Endothelial cell (in vitro differentiated cells): ENCODE results near the gene SERPINF2. TPM values are rescaled to one million over a fixed set of nuclear protein-coding genes. Genes with fewer than 3 reads are reported as not detected.

Experiments
- DNase-seq: peaks from one replicate; pipeline ENCODE4 v3.0.0; 2021; ENCODE audit warnings: low spot score
- H3K27ac Mint-ChIP-seq: one replicate; pipeline ENCODE4 v1.8.0; 2021; ENCODE audit warnings: mixed read lengths, inconsistent platforms; ENCODE audit not compliant: unreplicated experiment
- H3K27me3 Mint-ChIP-seq: one replicate; pipeline ENCODE4 v1.8.0; 2021; ENCODE audit warnings: mild to moderate bottlenecking, moderate library complexity, mixed read lengths, inconsistent platforms; ENCODE audit not compliant: unreplicated experiment
- H3K36me3 Mint-ChIP-seq: one replicate; pipeline ENCODE4 v1.8.0; 2021; ENCODE audit warnings: mild to moderate bottlenecking, low read depth, mixed read lengths, inconsistent platforms; ENCODE audit not compliant: unreplicated experiment
- H3K4me1 Mint-ChIP-seq: one replicate; pipeline ENCODE4 v1.8.0; 2021; ENCODE audit warnings: mild to moderate bottlenecking, mixed read lengths, inconsistent platforms; ENCODE audit not compliant: unreplicated experiment
- H3K4me3 Mint-ChIP-seq: one replicate; pipeline ENCODE4 v1.8.0; 2021; ENCODE audit warnings: mild to moderate bottlenecking, mixed read lengths, inconsistent platforms; ENCODE audit not compliant: unreplicated experiment
- H3K9me3 Mint-ChIP-seq: one replicate; pipeline ENCODE4 v1.8.0; 2021; ENCODE audit warnings: mixed read lengths, inconsistent platforms; ENCODE audit not compliant: unreplicated experiment
- total RNA-seq: library from RNA; stranded (reverse); fragmentation: NEBNext Ultra II Directional; extraction: Animal tissue kit (Norgen Biotek cat#: 25700); gene quantifications from one replicate; pipeline ENCODE4 v1.2.1, GENCODE V29; 2021; ENCODE audit not compliant: unreplicated experiment
- TF ChIP-seq, protein P1 (sequence below): fragments of 200-600 bp; sonication (generic); IDR thresholded peaks from one replicate; pipeline ENCODE4 v1.5.0; 2021; ENCODE audit warnings: antibody characterized with exemption; ENCODE audit not compliant: unreplicated experiment

Gene SERPINF2
- total RNA-seq, 1 donor from 2014 or later, result 0.56 TPM

DNA sequence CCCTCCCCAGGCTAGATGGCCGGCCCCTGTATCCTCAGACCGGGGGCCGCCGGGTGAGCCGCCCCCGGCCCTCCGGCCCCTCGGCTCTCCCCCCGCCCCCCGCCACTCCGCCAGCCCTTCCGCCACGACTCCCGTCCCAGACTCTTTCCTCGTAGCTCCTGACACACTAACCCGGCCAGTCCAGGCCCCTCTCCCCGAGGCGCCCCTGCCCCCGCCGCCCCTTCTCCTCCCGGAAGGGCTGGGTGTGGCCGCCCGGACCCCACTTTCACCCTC, 26.9 kb upstream of the SERPINF2 start:
- Mint-ChIP-seq H3K27me3 (peaks cover 16% of the 10 kb centered on the region), H3K4me1 (peaks cover 25% of the 10 kb centered on the region), H3K36me3 (peaks cover 17% of the 10 kb centered on the region), H3K9me3 (no peaks in the 10 kb centered on the region), H3K4me3 (peak overlapping the region; percentile 93), H3K27ac (no peak overlapping the region)
- TF ChIP-seq, protein P1, sequence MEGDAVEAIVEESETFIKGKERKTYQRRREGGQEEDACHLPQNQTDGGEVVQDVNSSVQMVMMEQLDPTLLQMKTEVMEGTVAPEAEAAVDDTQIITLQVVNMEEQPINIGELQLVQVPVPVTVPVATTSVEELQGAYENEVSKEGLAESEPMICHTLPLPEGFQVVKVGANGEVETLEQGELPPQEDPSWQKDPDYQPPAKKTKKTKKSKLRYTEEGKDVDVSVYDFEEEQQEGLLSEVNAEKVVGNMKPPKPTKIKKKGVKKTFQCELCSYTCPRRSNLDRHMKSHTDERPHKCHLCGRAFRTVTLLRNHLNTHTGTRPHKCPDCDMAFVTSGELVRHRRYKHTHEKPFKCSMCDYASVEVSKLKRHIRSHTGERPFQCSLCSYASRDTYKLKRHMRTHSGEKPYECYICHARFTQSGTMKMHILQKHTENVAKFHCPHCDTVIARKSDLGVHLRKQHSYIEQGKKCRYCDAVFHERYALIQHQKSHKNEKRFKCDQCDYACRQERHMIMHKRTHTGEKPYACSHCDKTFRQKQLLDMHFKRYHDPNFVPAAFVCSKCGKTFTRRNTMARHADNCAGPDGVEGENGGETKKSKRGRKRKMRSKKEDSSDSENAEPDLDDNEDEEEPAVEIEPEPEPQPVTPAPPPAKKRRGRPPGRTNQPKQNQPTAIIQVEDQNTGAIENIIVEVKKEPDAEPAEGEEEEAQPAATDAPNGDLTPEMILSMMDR, result no peak
- no peak for DNase-seq

DNA sequence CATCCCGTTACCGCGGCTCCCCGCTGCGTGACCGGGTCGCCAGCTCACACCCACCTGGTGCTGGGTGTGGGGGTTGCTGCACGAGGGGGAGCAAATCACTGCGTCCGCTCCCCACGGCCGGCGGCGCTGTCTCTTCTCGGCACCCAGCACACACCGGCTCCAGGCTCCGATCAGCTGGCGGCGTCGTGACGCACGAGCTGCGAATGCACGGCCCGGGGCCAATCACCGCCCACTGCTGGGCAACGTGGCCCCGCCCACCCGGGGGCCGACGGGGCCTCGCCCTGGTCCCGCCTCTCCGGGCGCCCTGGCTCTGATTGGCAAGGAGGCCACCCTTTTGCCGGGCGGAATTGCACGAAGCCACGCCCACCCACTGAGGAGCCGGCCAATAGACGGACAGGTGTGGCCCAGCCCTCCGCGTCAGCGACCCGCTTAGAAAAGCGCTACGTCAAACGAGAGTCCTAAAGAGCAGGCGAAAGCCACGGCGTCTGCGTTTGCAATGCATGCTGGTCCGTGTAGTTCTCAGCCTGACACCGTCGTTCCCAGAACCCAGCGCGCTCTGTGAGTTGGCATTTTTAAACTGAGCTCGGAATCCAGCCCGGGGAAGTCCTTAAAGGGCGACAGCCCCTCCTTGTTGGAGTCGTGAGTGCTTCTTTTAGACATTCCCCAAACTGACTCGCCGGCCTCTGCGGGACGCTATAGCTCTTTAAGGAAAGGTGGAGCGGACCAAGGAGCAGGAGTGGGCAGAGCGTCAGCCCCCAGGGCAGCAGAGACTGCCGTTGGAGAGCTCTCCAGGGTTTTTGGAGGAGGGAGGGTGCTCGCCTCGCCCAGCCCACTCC, 26.4 kb upstream of the SERPINF2 start:
- peak overlapping the region; percentile 98 for H3K27ac Mint-ChIP-seq
- peaks cover 14% of the 10 kb centered on the region for H3K27me3 Mint-ChIP-seq
- TF ChIP-seq, protein P1, result no peak
- H3K4me3 Mint-ChIP-seq, result peak overlapping the region; percentile 93
- H3K36me3 Mint-ChIP-seq, result peaks cover 17% of the 10 kb centered on the region
- no peaks in the 10 kb centered on the region for H3K9me3 Mint-ChIP-seq
- peak; percentile 100 for DNase-seq
- peaks cover 21% of the 10 kb centered on the region for H3K4me1 Mint-ChIP-seq

DNA sequence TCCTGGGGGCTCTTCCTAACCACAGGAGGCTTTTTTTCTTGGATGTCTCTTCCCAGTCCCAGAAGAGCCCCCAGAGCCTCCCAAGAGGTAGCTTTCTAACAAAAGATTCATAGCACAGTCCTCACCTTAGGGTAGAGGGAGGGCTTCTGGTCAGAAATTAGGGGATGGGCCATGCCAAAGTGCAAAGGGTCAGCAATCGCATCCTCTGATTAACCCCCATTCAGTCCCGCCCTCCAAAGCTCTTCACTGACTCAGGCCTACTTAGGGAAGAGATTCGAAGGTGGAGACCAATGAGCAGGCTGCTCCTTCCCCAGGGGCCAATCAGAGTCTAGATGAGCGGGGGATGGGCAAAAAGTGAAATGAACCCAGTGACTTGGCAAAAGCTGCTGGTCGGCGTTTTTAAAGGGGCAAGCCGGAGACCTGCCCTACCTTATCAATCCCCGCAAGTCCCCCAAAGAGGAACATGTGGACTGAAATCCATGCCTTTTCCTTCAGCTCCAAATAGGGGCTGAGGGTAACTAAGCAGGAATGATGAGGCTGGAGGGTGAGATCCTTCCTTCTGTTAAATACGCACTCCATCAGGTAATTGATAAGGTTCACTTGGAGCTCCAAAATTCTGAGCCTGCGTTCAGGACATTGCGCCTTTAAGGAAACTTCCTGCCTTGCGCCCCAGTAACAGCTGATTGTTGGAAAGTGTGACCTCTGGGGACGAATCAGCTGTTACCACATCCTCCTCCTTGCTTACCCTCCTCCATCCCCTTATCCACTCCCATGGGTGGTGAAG, 25.6 kb upstream of the SERPINF2 start:
- H3K9me3 Mint-ChIP-seq, result no peaks in the 10 kb centered on the region
- H3K27me3 Mint-ChIP-seq, result peaks cover 14% of the 10 kb centered on the region
- peak; percentile 88 for DNase-seq
- TF ChIP-seq, protein P1, result no peak
- peak overlapping the region; percentile 98 for H3K27ac Mint-ChIP-seq
- H3K36me3 Mint-ChIP-seq, result peaks cover 11% of the 10 kb centered on the region
- peak overlapping the region; percentile 93 for H3K4me3 Mint-ChIP-seq
- H3K4me1 Mint-ChIP-seq, result peaks cover 17% of the 10 kb centered on the region

DNA sequence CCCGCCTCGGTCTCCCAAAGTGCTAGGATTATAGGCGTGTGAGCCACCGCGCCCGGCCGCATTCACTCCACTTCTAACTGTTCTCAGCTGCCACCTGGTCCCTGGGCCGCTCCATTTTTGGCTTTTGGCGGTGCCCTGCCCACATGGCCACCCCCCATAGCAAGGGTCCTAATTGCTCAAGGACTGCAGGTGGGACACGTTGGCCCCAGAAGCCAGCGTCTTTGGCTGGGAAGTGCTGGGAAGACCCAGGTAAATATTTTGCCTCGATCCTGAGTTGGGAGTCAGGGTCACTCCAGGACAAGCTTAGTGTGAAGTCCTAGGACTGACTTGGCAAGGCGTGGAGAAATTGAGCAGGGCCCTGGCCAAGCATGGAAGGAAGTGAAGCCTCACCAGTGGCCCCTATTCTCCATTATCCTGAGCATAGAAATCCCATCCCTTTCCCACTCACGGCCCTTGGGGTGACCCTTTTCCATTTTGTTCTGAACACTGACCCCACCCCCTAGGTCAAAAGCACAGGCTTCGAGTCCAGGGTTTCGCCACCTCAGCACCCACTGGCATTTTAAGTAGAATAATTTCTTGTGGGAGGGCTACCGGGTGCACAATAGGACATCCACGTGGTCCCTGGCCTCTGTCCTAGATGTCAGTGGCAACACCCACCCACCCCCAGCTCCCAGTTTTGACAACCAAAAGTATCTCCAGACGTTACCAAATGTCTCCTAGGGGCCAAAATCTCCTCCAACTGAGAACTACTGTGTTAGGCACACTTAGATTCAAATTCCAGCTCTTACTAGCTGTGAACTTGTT, 24.1 kb upstream of the SERPINF2 start:
- DNase-seq, result no peak
- TF ChIP-seq, protein P1, result no peak
- Mint-ChIP-seq H3K27me3 (peaks cover 14% of the 10 kb centered on the region), H3K4me1 (peaks cover 18% of the 10 kb centered on the region), H3K27ac (peak overlapping the region; percentile 98), H3K9me3 (no peaks in the 10 kb centered on the region), H3K36me3 (peaks cover 3% of the 10 kb centered on the region), H3K4me3 (peak overlapping the region; percentile 93)
